ENCODE results near the gene PALLD. TPM values are rescaled to one million over a fixed set of nuclear protein-coding genes. Genes with fewer than 3 reads are reported as not detected.

PALLD gene
- total RNA-seq, 1 donor from 2014 or later: 58.7 TPM

DNA sequence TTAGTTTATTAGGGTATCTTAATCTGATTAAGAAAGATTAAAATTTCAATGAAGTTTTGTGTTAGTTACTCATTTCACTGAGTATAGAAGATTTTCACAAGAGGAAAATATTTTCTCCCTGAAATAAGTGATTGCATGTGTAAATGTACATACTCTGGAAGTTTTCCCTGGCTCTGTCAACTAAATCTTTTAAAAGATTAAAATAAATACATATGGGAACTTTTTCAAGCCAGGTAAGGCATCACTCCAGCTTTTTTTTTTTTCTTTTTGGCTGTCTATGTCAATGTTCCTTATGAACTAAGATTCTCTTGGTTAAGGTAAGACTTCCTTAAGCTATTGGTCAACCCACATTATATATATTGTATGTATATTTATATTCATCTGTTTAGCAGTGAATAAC lies 395.6 kb downstream of the PALLD start:
- no peak for DNase-seq (ENCODE audit: low read depth, low spot score)
- Mint-ChIP-seq H3K27ac (ENCODE audit: unreplicated experiment) (no peak overlapping the region), H3K27me3 (ENCODE audit: low read depth) (no peaks in the 10 kb centered on the region), H3K4me1 (peaks cover 5% of the 10 kb centered on the region), H3K36me3 (ENCODE audit: low read depth) (peaks cover 25% of the 10 kb centered on the region), H3K9me3 (no peaks in the 10 kb centered on the region), H3K4me3 (no peak overlapping the region)
- TF ChIP-seq, protein P1, sequence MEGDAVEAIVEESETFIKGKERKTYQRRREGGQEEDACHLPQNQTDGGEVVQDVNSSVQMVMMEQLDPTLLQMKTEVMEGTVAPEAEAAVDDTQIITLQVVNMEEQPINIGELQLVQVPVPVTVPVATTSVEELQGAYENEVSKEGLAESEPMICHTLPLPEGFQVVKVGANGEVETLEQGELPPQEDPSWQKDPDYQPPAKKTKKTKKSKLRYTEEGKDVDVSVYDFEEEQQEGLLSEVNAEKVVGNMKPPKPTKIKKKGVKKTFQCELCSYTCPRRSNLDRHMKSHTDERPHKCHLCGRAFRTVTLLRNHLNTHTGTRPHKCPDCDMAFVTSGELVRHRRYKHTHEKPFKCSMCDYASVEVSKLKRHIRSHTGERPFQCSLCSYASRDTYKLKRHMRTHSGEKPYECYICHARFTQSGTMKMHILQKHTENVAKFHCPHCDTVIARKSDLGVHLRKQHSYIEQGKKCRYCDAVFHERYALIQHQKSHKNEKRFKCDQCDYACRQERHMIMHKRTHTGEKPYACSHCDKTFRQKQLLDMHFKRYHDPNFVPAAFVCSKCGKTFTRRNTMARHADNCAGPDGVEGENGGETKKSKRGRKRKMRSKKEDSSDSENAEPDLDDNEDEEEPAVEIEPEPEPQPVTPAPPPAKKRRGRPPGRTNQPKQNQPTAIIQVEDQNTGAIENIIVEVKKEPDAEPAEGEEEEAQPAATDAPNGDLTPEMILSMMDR (conservative IDR thresholded peaks at IDR 0.05): no peak

DNA sequence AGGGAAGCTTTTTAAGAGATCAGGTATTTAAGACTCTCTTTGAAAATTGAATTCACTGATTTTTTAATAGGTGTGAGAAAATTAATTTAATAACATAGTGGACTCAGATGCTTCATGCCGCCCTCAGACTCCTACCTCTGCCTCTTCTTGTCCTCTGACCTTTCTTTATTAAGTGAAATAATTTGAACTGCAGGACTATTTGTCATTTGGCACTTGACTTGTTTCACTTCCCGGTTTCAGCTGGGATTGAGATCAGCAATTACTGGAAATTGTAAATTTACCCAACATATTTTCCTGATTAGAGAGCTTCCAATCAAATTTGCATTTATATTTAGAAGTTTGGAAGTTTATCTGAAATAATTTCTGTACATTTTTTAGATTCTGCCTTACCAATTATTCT lies 396.4 kb downstream of the PALLD start:
- TF ChIP-seq, protein P1 (conservative IDR thresholded peaks at IDR 0.05): no peak
- Mint-ChIP-seq H3K9me3 (no peaks in the 10 kb centered on the region), H3K4me1 (no peaks in the 10 kb centered on the region), H3K4me3 (no peak overlapping the region), H3K36me3 (ENCODE audit: low read depth) (peaks cover 27% of the 10 kb centered on the region), H3K27me3 (ENCODE audit: low read depth) (no peaks in the 10 kb centered on the region), H3K27ac (ENCODE audit: unreplicated experiment) (no peak overlapping the region)
- DNase-seq (ENCODE audit: low read depth, low spot score): no peak

DNA sequence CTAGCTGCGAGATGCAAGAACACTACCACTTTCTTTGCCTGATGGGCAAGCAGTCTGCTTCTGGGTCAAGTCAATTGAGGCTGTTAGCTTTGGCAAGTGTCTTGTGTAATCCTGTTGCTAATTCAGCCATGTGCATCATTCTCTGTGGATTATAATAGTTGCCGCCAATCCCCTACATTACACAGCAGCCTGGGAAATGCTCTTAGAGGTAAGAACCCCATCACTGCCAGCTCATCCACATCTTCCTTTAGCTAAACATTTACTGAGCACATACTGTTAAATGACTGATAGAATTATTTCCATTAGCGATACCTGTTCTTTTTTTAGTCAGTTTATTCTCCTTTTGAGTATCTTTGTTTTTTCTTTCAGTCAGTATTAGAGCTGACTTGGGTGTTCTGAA lies 397.0 kb downstream of the PALLD start:
- Mint-ChIP-seq H3K9me3 (no peaks in the 10 kb centered on the region), H3K36me3 (ENCODE audit: low read depth) (peaks cover 33% of the 10 kb centered on the region), H3K27ac (ENCODE audit: unreplicated experiment) (no peak overlapping the region), H3K4me3 (no peak overlapping the region), H3K27me3 (ENCODE audit: low read depth) (no peaks in the 10 kb centered on the region), H3K4me1 (no peaks in the 10 kb centered on the region)
- DNase-seq (ENCODE audit: low read depth, low spot score): no peak
- TF ChIP-seq, protein P1 (conservative IDR thresholded peaks at IDR 0.05): no peak

DNA sequence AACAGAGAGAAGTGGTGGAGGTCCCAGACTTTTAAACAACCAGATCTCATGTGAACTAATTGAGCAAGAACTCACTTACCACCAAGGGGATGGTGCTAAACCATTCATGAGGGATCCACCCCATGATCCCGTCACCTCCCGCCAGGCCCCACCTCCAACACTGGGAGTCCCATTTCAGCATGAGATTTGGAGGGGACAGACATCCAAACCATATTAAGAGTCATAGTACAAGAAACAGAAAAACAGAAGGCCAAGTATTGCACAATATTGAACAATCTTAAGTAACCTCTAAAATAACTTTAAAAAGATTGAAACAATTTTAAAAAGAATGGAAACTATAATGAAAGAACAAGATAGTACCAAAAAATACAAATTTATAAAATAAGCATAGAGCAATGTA lies 403.2 kb downstream of the PALLD start:
- H3K4me1 Mint-ChIP-seq: no peaks in the 10 kb centered on the region
- TF ChIP-seq, protein P1 (conservative IDR thresholded peaks at IDR 0.05): no peak
- H3K27me3 Mint-ChIP-seq (ENCODE audit: low read depth): no peaks in the 10 kb centered on the region
- no peak for DNase-seq (ENCODE audit: low read depth, low spot score)
- no peaks in the 10 kb centered on the region for H3K9me3 Mint-ChIP-seq
- H3K27ac Mint-ChIP-seq (ENCODE audit: unreplicated experiment): no peak overlapping the region
- peaks cover 27% of the 10 kb centered on the region for H3K36me3 Mint-ChIP-seq (ENCODE audit: low read depth)
- H3K4me3 Mint-ChIP-seq: no peak overlapping the region

DNA sequence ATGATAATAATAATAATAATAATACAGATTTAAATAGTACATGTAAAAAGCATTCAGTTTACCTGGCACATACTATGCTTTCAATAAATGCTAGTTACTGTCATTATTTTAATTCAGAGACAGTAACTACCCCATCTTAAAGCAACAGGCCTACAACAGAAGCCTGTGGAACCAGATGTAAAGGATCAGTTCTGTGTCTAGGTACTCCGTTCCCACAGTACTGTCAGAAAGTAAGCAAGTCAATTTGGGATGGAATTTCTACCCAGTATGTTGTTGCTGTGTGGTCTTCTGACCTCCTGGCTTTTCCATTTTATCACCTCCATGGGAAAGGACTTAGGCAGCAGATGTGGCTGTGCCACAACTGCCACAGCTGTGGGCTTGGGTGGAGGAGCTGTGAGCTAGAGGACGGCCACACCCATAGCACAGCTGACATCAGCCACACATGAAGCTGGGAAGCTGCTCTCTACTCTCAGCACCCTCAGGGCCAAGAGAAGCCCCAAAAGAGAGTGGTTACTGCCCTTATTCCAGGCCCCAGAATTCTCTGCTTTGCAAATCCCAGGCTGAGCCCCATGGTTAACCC lies 410.4 kb downstream of the PALLD start:
- no peak for DNase-seq (ENCODE audit: low read depth, low spot score)
- Mint-ChIP-seq H3K4me1 (peaks cover 6% of the 10 kb centered on the region), H3K36me3 (ENCODE audit: low read depth) (peaks cover 6% of the 10 kb centered on the region), H3K9me3 (no peaks in the 10 kb centered on the region), H3K27me3 (ENCODE audit: low read depth) (no peaks in the 10 kb centered on the region), H3K27ac (ENCODE audit: unreplicated experiment) (no peak overlapping the region), H3K4me3 (no peak overlapping the region)
- TF ChIP-seq, protein P1 (conservative IDR thresholded peaks at IDR 0.05): no peak

Measured in neural crest cell (in vitro differentiated cells).